MM.1S (cell line): Measurements from ENCODE around the gene NOXO1.

Experiments used
- CTCF ChIP-seq: fragments of 300-600 bp; sonication (generic); IDR thresholded peaks from 2 replicates; pipeline ENCODE4 v1.5.1; 2016; ENCODE audit warnings: antibody characterized with exemption, low read length, mixed read lengths
- EZH2 ChIP-seq: fragments of 300-600 bp; sonication (generic); optimal IDR thresholded peaks from 2 replicates; pipeline ENCODE3; 2017; ENCODE audit warnings: low read depth, mild to moderate bottlenecking, antibody characterized with exemption, low read length, mixed read lengths

- no peak for TF ChIP-seq CTCF
- no peak for TF ChIP-seq EZH2
Observed at GRCh38 chr16:2008009-2008526, 26.8 kb upstream of the NOXO1 start.
